ENCODE data around the gene CALML3.

CALML3 gene

DNA sequence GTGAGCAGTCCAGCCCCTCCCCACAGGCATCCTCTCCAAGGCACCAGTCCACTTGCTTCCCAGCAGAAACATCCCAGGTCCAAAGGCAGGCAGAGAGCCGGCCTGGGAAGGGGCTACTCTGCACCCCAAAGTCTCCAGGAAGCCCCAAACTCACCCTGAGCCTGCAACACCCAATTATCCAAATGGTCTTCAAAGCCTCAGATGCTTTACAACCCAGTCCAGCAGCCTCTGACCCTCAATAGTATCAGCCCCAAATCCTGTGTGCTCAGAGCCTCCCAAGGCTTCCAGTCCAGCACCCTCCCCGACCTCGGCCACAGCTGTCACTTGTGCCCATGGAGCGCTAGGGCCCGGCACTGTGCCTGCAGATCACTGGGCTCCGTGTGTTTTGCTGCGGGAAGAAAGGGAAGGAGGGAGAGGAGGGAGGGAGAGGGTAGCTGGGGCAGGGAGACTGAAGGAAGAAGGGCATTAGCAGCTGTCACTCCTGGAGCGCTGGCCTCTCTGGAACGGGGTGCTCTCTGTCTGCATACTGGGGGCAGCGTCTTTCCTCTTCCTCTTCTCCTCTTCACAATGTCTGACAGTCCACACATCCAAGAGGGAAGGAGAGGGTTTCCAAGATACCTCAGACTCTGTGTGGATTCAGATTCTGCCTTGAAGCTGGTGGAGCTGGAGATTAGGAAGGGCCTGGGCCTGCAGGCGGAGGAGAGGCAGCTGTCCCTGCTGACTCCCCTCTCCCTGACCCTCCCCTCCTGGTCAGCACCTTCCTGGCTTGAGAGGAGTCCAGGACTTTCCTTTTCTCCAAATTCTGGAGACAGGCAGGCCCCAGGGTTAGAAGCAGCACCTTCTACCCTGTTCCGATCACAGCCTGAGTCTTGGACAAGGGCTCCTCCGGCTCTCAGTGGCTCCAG, 38.6 kb upstream of the CALML3 start:
- TF ChIP-seq POLR2A (IDR thresholded peaks at IDR 0.05; ENCODE audit: low read depth, low read length): no peak
- DNase-seq (ENCODE audit: insufficient read length, low spot score) (no peak), FAIRE-seq (no peak)

GRCh38 chr10:5486853-5487235, 37.9 kb upstream of the CALML3 start:
- no peak for FAIRE-seq
- TF ChIP-seq POLR2A (IDR thresholded peaks at IDR 0.05; ENCODE audit: low read depth, low read length): no peak
- no peak for DNase-seq (ENCODE audit: insufficient read length, low spot score)

GRCh38 chr10:5488272-5489161, 36.2 kb upstream of the CALML3 start:
- TF ChIP-seq POLR2A (IDR thresholded peaks at IDR 0.05; ENCODE audit: low read depth, low read length): no peak
- DNase-seq (ENCODE audit: insufficient read length, low spot score): no peak
- FAIRE-seq: no peak

DNA sequence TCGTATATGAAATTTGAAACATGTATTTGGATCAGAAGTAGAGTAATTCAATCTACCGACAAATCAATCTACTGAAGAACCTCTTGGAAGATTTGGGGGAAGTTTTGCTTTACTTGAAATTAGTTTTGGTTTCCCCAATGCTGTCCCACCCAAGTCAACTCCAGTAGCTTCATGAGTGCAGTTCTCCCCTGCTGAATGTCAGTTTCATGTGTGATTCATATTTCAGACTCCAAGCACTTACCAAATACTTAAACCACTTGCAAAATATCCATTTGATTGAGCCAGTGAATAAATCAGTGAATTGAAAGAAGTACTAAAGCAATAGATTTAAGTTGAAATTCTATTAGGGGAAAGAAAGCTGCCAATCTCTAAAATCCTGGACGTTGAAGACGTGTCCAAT, 34.7 kb upstream of the CALML3 start:
- no peak for FAIRE-seq
- no peak for DNase-seq (ENCODE audit: insufficient read length, low spot score)

GRCh38 chr10:5490698-5491464, 33.9 kb upstream of the CALML3 start:
- no peak for TF ChIP-seq POLR2A (IDR thresholded peaks at IDR 0.05; ENCODE audit: low read depth, low read length)
- FAIRE-seq: no peak
- no peak for DNase-seq (ENCODE audit: insufficient read length, low spot score)

More for the DNA sequence above, 34.7 kb upstream of the CALML3 start:
- no peak for TF ChIP-seq POLR2A (IDR thresholded peaks at IDR 0.05; ENCODE audit: low read depth, low read length)

DNA sequence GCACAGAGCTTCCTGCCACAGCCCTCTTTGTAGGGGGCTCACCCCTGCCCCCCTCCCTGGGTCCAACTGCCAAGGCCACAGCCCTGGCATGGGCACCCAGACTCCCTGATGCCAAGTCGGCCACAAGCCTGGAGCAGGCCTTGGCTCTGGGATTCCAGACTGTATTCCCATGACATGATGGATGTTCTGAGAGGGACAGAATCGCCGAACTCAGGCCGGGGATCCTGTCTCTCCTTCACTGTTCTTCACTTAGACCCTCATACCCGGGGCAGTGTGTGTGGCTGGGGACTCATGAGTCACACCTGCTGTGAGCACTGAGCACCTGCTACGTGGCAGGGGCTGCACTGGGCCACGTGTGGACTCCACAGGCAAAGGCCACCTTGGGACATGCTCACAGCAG, 33.3 kb upstream of the CALML3 start:
- DNase-seq (ENCODE audit: insufficient read length, low spot score) (no peak), FAIRE-seq (no peak)
- TF ChIP-seq POLR2A (IDR thresholded peaks at IDR 0.05; ENCODE audit: low read depth, low read length): no peak

DNA sequence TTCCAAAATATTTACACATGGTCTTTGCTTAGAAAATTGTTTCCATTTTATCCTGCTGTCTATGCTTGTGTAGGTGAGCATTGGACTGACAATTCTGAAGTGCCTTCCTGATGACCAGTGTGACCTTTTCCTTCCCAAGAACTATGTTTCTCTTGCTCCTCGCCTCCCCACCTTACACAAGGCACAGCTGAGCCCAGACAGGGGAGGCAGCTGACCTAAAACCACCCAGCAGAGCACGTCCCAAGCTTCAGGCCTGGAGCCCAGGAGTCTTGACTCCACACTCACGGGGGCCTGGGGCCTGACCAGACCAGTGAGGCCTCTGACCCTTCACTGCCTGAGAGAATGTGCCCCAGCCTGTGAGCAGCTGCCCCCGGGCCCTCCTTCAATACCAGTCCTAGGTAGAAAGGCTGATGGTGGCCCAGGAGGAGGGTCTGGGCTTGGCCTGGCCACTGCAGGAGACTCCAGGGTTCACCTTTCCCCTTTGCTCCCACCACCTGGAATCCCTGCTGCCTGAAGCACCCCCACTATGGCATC, 32.4 kb upstream of the CALML3 start:
- no peak for TF ChIP-seq POLR2A (IDR thresholded peaks at IDR 0.05; ENCODE audit: low read depth, low read length)
- DNase-seq (ENCODE audit: insufficient read length, low spot score) (no peak), FAIRE-seq (no peak)

DNA sequence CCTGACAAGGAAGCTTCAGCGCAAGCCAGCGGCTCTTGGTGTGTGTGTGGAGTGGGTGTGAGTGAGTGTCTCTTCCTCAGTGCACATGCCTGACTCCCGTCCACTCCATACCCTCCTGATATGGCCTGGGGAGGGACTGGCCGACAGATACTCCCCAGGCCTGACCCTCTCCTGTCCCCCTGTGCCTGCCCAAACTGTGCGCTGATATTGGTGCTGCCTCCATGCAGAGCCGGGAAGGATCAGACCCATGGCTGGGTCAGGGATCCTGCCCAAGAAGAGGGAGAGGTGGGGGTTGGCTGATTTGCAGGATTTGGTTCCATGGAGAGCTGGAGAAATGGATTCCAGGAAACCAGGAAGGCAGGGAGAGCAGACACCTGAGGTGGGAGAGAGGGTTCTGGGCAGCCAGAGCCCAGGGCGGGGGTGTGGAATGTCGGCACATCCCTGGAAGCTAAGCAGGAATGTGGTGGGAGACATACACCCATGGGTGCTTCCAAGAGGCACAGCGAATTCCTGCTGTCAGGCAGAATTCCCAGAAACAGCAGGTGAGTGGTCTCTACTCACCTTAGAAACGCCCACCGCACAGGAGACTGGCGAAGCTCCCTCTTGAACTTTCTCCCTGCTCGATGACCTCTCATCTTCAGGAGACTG, 31.7 kb upstream of the CALML3 start:
- DNase-seq (ENCODE audit: insufficient read length, low spot score) (no peak), FAIRE-seq (no peak)
- TF ChIP-seq POLR2A (IDR thresholded peaks at IDR 0.05; ENCODE audit: low read depth, low read length): no peak

GRCh38 chr10:5493691-5494090, 31.1 kb upstream of the CALML3 start:
- DNase-seq (ENCODE audit: insufficient read length, low spot score): no peak
- no peak for FAIRE-seq
- no peak for TF ChIP-seq POLR2A (IDR thresholded peaks at IDR 0.05; ENCODE audit: low read depth, low read length)

GRCh38 chr10:5494611-5495010, 30.1 kb upstream of the CALML3 start:
- no peak for TF ChIP-seq POLR2A (IDR thresholded peaks at IDR 0.05; ENCODE audit: low read depth, low read length)
- FAIRE-seq (no peak), DNase-seq (ENCODE audit: insufficient read length, low spot score) (no peak)

DNA sequence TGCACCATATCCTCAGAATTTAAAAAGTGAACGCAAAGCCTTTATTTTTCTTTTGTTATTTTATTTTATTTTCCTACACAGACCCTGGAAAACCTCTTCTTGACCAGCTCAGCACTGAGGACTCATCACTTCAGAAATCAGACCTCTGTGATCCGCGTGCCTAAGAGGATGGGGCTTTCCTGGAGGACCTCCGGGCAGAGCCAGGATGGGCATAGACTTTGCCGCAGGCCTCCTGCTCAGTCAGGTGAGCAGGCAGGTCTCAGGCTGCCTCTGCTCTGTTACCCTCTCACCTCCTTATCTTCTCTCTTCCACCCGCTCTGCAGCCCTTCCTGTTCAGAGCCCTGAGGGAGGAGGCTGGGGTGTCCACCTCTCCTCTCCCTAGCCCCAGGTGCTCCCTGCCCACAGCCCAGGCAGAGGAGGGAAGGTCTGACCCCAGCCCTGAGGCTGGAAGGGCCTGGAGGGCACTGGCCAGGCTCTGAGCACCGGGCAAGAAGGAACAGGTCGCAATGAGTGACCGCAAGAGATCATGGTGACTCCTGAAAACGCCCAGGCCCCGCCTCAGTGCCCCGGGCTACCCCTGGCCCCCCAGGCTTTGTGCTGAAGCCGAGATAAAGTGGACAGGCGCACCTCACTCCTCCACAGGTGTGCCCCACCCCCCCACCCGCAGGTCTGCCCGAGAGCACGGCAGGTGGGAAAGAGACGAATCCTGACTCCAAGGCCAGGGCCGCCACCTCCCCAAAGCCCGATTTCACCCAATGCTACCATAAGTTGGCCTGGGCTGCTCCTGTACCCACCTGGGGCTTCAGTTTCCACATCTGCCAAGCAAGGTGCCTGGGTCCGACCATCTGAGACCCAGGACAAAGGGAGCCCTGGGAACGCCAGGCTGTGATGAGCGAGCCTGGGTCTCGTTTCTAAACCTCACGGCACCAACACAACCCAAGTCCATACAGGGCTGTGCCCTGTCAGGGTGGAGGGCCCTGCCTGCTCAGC, 28.2 kb upstream of the CALML3 start:
- no peak for FAIRE-seq
- no peak for TF ChIP-seq POLR2A (IDR thresholded peaks at IDR 0.05; ENCODE audit: low read depth, low read length)
- DNase-seq (ENCODE audit: insufficient read length, low spot score): no peak

- DNase-seq (ENCODE audit: insufficient read length, low spot score): no peak
- TF ChIP-seq POLR2A (IDR thresholded peaks at IDR 0.05; ENCODE audit: low read depth, low read length): no peak
- no peak for FAIRE-seq
Observed at GRCh38 chr10:5497289-5497688, 27.5 kb upstream of the CALML3 start.
